IMR-90 (cell line): ENCODE results near the gene HMX1. TPM values are rescaled to one million over a fixed set of nuclear protein-coding genes. Genes with fewer than 3 reads are reported as not detected.

ENCODE experiments used
- ATAC-seq: fragments of 200-7000 bp; cut with Tn5 transposase; 2 replicates; pipeline ENCODE4 v1.9.1; 2020; ENCODE audit warnings: low read depth, mild to moderate bottlenecking, moderate library complexity
- BruUV-seq: library from RNA; stranded (reverse); fragments of 400-500 nt; replicated peaks from 2 replicates; lab custom pipeline; 2021; lab: Mats Ljungman, UMichigan
- CTCF ChIA-PET: fragments of 300-600 bp; formaldehyde crosslinking; extraction: SDS; loops from one replicate; lab custom pipeline; 2021; ENCODE audit warnings: antibody characterized with exemption; lab: Yijun Ruan, JAX
- POLR2A ChIA-PET: fragments of 300-600 bp; sonication (Branson Sonifier 250); formaldehyde crosslinking; loops from one replicate; lab custom pipeline; 2022; ENCODE audit warnings: antibody characterized with exemption; ENCODE audit not compliant: unreplicated experiment; lab: Charles Lee
- DNase-seq: peaks from one replicate; pipeline ENCODE4 v3.0.0; 2013
- H2AFZ ChIP-seq: replicated peaks from 2 replicates; pipeline ENCODE3; 2013; ENCODE audit warnings: low read length, mild to moderate bottlenecking; ENCODE audit not compliant: poor library complexity
- H2AK5ac ChIP-seq: 2 replicates; pipeline ENCODE4 v1.6.1; 2013; ENCODE audit warnings: low read depth, low read length, inconsistent platforms
- H2AK9ac ChIP-seq: replicated peaks from 2 replicates; pipeline ENCODE3; 2013; ENCODE audit warnings: mild to moderate bottlenecking, low read depth, low read length, moderate library complexity; ENCODE audit not compliant: poor library complexity
- H2BK120ac ChIP-seq: 2 replicates; pipeline ENCODE4 v1.6.1; 2013; ENCODE audit warnings: low read depth, low read length, inconsistent platforms
- H2BK15ac ChIP-seq: 3 replicates; pipeline ENCODE4 v1.6.1; 2013; ENCODE audit warnings: low read depth, low read length, inconsistent platforms
- H2BK20ac ChIP-seq: 2 replicates; pipeline ENCODE4 v1.6.1; 2013; ENCODE audit warnings: low read depth, mild to moderate bottlenecking, inconsistent platforms, low read length, moderate library complexity
- H2BK5ac ChIP-seq: 2 replicates; pipeline ENCODE4 v1.6.1; 2013; ENCODE audit warnings: mild to moderate bottlenecking, low read depth, low read length, inconsistent platforms; ENCODE audit not compliant: poor library complexity, severe bottlenecking
- H3K14ac ChIP-seq: replicated peaks from 2 replicates; pipeline ENCODE4 v1.6.1; 2013; ENCODE audit warnings: low read depth, low read length, inconsistent platforms
- H3K18ac ChIP-seq: 2 replicates; pipeline ENCODE4 v1.6.1; 2013; ENCODE audit warnings: low read depth, low read length, control low read depth
- H3K23ac ChIP-seq: 2 replicates; pipeline ENCODE4 v1.6.1; 2013; ENCODE audit warnings: low read depth, low read length, inconsistent platforms
- H3K27ac ChIP-seq: 2 replicates; pipeline ENCODE4 v1.5.1; 2013; ENCODE audit warnings: mild to moderate bottlenecking, control low read depth, low read length; ENCODE audit not compliant: insufficient read depth
- H3K27me3 ChIP-seq: 2 replicates; pipeline ENCODE4 v1.6.1; 2013; ENCODE audit warnings: low read length; ENCODE audit not compliant: control insufficient read depth, insufficient read depth
- H3K36me3 ChIP-seq: 2 replicates; pipeline ENCODE4 v1.6.1; 2013; ENCODE audit warnings: low read length, mixed read lengths; ENCODE audit not compliant: control insufficient read depth, insufficient read depth
- H3K4ac ChIP-seq: 2 replicates; pipeline ENCODE4 v1.6.1; 2013; ENCODE audit warnings: low read depth, low read length, inconsistent platforms
- H3K4me1 ChIP-seq: 2 replicates; pipeline ENCODE4 v1.6.1; 2013; ENCODE audit warnings: low read length, mixed read lengths; ENCODE audit not compliant: control insufficient read depth, insufficient read depth
- H3K4me2 ChIP-seq: 2 replicates; pipeline ENCODE4 v1.6.1; 2013; ENCODE audit warnings: low read depth, mild to moderate bottlenecking, control low read depth, low read length, moderate library complexity
- H3K4me3 ChIP-seq: 2 replicates; pipeline ENCODE4 v1.5.1; 2013; ENCODE audit warnings: low read depth, mild to moderate bottlenecking, control low read depth, low read length, moderate library complexity; ENCODE audit not compliant: insufficient read depth
- H3K56ac ChIP-seq: 2 replicates; pipeline ENCODE4 v1.6.1; 2013; ENCODE audit warnings: low read length, inconsistent platforms; ENCODE audit not compliant: insufficient read depth; ENCODE audit errors: extremely low read depth
- H3K79me1 ChIP-seq, 2 experiments: 2 replicates each; pipeline ENCODE4 v1.6.1; 2013; ENCODE audit warnings: low read length in 2 of 2, inconsistent platforms in 1 of 2, low read depth in 1 of 2
- H3K9ac ChIP-seq: 2 replicates; pipeline ENCODE4 v1.6.1; 2013; ENCODE audit warnings: low read depth, low read length, control low read depth
- H3K9me1 ChIP-seq: 2 replicates; pipeline ENCODE4 v1.6.1; 2013; ENCODE audit warnings: low read length, inconsistent platforms; ENCODE audit not compliant: insufficient read depth
- H3K9me3 ChIP-seq: 2 replicates; pipeline ENCODE4 v1.6.1; 2013; ENCODE audit warnings: low read length; ENCODE audit not compliant: control insufficient read depth, insufficient read depth
- H4K20me1 ChIP-seq: 2 replicates; pipeline ENCODE4 v1.6.1; 2013; ENCODE audit warnings: low read length, inconsistent platforms; ENCODE audit not compliant: insufficient read depth
- H4K5ac ChIP-seq: 2 replicates; pipeline ENCODE4 v1.6.1; 2013; ENCODE audit warnings: mild to moderate bottlenecking, low read depth, low read length, control low read depth
- H4K8ac ChIP-seq, 2 experiments: 2 replicates each; pipeline ENCODE4 v1.6.1; 2013; ENCODE audit warnings: low read depth in 2 of 2, low read length in 2 of 2, control low read depth in 1 of 2, inconsistent platforms in 1 of 2
- H4K91ac ChIP-seq: 2 replicates; pipeline ENCODE4 v1.6.1; 2013; ENCODE audit warnings: low read depth, low read length, inconsistent platforms; ENCODE audit not compliant: insufficient read depth
- BHLHE40 ChIP-seq: fragments of 150-350 bp; IDR thresholded peaks from 2 replicates; pipeline ENCODE4 v1.6.1; 2016; ENCODE audit warnings: mild to moderate bottlenecking, low read depth, low read length
- CEBPB ChIP-seq: IDR thresholded peaks from 2 replicates; pipeline ENCODE4 v1.6.1; 2012; ENCODE audit warnings: low read depth, low read length, improper control_type of control experiment
- CHD1 ChIP-seq: IDR thresholded peaks from 2 replicates; pipeline ENCODE4 v1.6.1; 2012; ENCODE audit warnings: low read depth, low read length, improper control_type of control experiment
- ELK1 ChIP-seq: fragments of 150-350 bp; IDR thresholded peaks from 2 replicates; pipeline ENCODE4 v1.6.1; 2016; ENCODE audit warnings: low read depth, mild to moderate bottlenecking, low read length, moderate library complexity, borderline replicate concordance
- FOS ChIP-seq: fragments of 150-350 bp; IDR thresholded peaks from 2 replicates; pipeline ENCODE4 v1.6.1; 2016; ENCODE audit warnings: low read depth, low read length
- MAZ ChIP-seq: IDR thresholded peaks from 2 replicates; pipeline ENCODE4 v1.6.1; 2012; ENCODE audit warnings: low read depth, mild to moderate bottlenecking, low read length, improper control_type of control experiment, moderate library complexity, borderline replicate concordance
- MXI1 ChIP-seq: IDR thresholded peaks from 2 replicates; pipeline ENCODE4 v1.6.1; 2012; ENCODE audit warnings: low read depth, mild to moderate bottlenecking, low read length, moderate library complexity, borderline replicate concordance
- NFE2L2 ChIP-seq: fragments of 150-350 bp; IDR thresholded peaks from 2 replicates; pipeline ENCODE4 v1.6.1; 2016; ENCODE audit warnings: low read depth, mild to moderate bottlenecking, low read length
- POLR2A ChIP-seq: IDR thresholded peaks from 2 replicates; pipeline ENCODE4 v1.6.1; 2012; ENCODE audit warnings: mild to moderate bottlenecking, low read depth, low read length
- RAD21 ChIP-seq: IDR thresholded peaks from 2 replicates; pipeline ENCODE4 v1.6.1; 2012; ENCODE audit warnings: low read length, improper control_type of control experiment
- RCOR1 ChIP-seq: IDR thresholded peaks from 2 replicates; pipeline ENCODE4 v1.6.1; 2012; ENCODE audit warnings: mild to moderate bottlenecking, low read length, improper control_type of control experiment; ENCODE audit not compliant: insufficient replicate concordance
- RFX5 ChIP-seq: IDR thresholded peaks from 2 replicates; pipeline ENCODE4 v1.8.0; 2012; ENCODE audit warnings: low read depth, mild to moderate bottlenecking, low read length, moderate library complexity
- WGBS, 2 experiments: methylation state at CpG; one replicate each; pipeline versions ENCODE4 v1.1.5 to v1.1.7; 2013; ENCODE audit warnings: missing lambda C conversion rate in 2 of 2; ENCODE audit not compliant: insufficient read length in 1 of 2; ENCODE audit errors: extremely low coverage in 2 of 2; 5-methylcytosine and 5-hydroxymethylcytosine counted together
- dilution Hi-C: fragments of 300-500 bp; cut with HindIII; formaldehyde crosslinking; loops from one replicate; pipeline ENCODE4 v1.14.3; 2018; ENCODE audit warnings: low sequenced_read_pairs; ENCODE audit not compliant: unreplicated experiment
- in situ Hi-C: fragments of 300-500 bp; cut with MboI; formaldehyde crosslinking; loops from 3 replicates; pipeline ENCODE4 v1.14.3; 2019; ENCODE audit warnings: low sequenced_read_pairs, inconsistent platforms, mixed read lengths
- intact Hi-C: fragments of 100-400 bp; cut with micrococcal nuclease; formaldehyde crosslinking; loops from 2 replicates; pipeline ENCODE4 v1.10.0; 2022
- polyA plus RNA-seq, 3 experiments: library from polyadenylated mRNA; depleted of rRNA; stranded (reverse); fragments of >200 nt; gene quantifications; 2 replicates each; pipeline ENCODE4 v1.2.3, GENCODE V29; 2012; ENCODE audit warnings: low replicate concordance in 1 of 3
- total RNA-seq: library from RNA; depleted of rRNA; stranded (reverse); fragments of >200 nt; gene quantifications from 2 replicates; pipeline ENCODE4 v1.2.3, GENCODE V29; 2012

The HMX1 gene
- total and polyA plus RNA-seq, 2 of the 4 experiments (the other 2 are of a cell fraction) = not detected

- no peak overlapping the region for H4K8ac ChIP-seq
- H2BK15ac ChIP-seq = no peak overlapping the region
- H3K18ac ChIP-seq = no peak overlapping the region
- H3K23ac ChIP-seq = no peak overlapping the region
- no peak overlapping the region for H2BK5ac ChIP-seq
- H3K56ac ChIP-seq = no peak overlapping the region
- no peaks in the 10 kb centered on the region for H3K36me3 ChIP-seq
- H4K5ac ChIP-seq = no peak overlapping the region
- H3K4me2 ChIP-seq = no peak overlapping the region
- 61% methylated on average over 17 of the region's 20 CpGs; no CpG with 5 or more reads in 1 of the 2 experiments for WGBS, 2 experiments
- H3K79me1 ChIP-seq = no peaks in the 10 kb centered on the region
- DNase-seq (no peak), ATAC-seq (no peak)
- dilution Hi-C loops = no loop called here
- H3K4ac ChIP-seq = no peak overlapping the region
- no peak for TF ChIP-seq CEBPB
- no peak for TF ChIP-seq NFE2L2
- no peak for TF ChIP-seq RFX5
- TF ChIP-seq POLR2A = no peak
- TF ChIP-seq MXI1 = no peak
- no peak for TF ChIP-seq RCOR1
- TF ChIP-seq FOS = no peak
- no peak for TF ChIP-seq CHD1
- no peak for TF ChIP-seq MAZ
- no peak for TF ChIP-seq RAD21
- no peak for TF ChIP-seq ELK1
- TF ChIP-seq BHLHE40 = no peak
- no peak overlapping the region for H4K91ac ChIP-seq
- H2BK20ac ChIP-seq = no peak overlapping the region
- in situ Hi-C loops = no loop called here
- no peak overlapping the region for H3K14ac ChIP-seq
- no TSS peak for BruUV-seq
- H3K9me1 ChIP-seq = no peaks in the 10 kb centered on the region
- peaks cover 14% of the 10 kb centered on the region for H3K9me3 ChIP-seq
- CTCF ChIA-PET = no interaction called here
- intact Hi-C loops = no loop called here
- H3K9ac ChIP-seq = no peak overlapping the region
- H3K4me3 ChIP-seq = no peak overlapping the region
- no peaks in the 10 kb centered on the region for H3K27me3 ChIP-seq
- no peak overlapping the region for H2BK120ac ChIP-seq
- POLR2A ChIA-PET = no interaction called here
- no peaks in the 10 kb centered on the region for H4K20me1 ChIP-seq
- H2AK5ac ChIP-seq = no peak overlapping the region
- no peak overlapping the region for H2AK9ac ChIP-seq
- H3K27ac ChIP-seq = no peak overlapping the region
- H2AFZ ChIP-seq = no peak overlapping the region
- no peaks in the 10 kb centered on the region for H3K4me1 ChIP-seq
These were observed 33.7 kb upstream of the HMX1 start for GRCh38 chr4:8905226-8905772.
